ENCODE results near the gene VAMP2.

DNA sequence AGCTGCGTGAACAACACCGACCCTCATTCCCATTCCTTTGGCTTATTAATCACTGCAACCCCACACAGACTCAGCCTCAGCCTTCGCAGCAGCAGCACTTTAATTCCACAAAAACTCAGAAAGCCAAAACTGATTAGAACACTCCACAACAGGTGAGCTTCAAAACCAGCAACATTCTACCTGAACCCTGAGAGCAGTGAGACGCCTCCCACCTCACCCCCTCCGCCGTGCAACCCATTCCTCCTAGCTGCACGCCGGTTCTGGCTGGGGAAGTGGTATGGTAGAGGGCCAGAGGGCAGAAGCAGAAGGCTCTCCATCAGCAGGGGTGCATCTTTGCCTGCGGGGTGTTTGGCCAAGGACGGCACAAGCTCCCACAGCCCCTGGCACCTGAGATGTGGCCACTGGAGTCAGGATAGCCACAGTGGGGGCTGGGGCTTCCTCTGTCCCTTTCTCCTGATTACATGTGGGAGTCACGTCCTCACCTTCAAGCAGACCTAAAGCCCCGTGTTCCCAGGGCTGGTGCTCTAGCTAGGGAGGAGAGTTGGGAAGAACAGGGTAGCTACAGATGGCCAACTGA is 25.6 kb upstream of the VAMP2 start:
- TF ChIP-seq ESRRB (CRISPR knock-in tag; IDR thresholded peaks at IDR 0.05; ENCODE audit: borderline replicate concordance) (no peak), NFRKB (IDR thresholded peaks at IDR 0.05; ENCODE audit: low read depth) (no peak), TAF1 (IDR thresholded peaks at IDR 0.05; ENCODE audit: control insufficient read depth, extremely low read depth, insufficient read depth, low read length, severe bottlenecking) (no peak), SAFB (IDR thresholded peaks at IDR 0.05; ENCODE audit: borderline replicate concordance, low read depth, low read length) (no peak), POLR2B (IDR thresholded peaks at IDR 0.05; ENCODE audit: low read depth, partially characterized antibody) (no peak), ZNF589 (CRISPR knock-in tag; IDR thresholded peaks at IDR 0.05; ENCODE audit: low read depth) (no peak), SMARCA4 (IDR thresholded peaks at IDR 0.05) (no peak)
- TF ChIP-seq, protein P1, sequence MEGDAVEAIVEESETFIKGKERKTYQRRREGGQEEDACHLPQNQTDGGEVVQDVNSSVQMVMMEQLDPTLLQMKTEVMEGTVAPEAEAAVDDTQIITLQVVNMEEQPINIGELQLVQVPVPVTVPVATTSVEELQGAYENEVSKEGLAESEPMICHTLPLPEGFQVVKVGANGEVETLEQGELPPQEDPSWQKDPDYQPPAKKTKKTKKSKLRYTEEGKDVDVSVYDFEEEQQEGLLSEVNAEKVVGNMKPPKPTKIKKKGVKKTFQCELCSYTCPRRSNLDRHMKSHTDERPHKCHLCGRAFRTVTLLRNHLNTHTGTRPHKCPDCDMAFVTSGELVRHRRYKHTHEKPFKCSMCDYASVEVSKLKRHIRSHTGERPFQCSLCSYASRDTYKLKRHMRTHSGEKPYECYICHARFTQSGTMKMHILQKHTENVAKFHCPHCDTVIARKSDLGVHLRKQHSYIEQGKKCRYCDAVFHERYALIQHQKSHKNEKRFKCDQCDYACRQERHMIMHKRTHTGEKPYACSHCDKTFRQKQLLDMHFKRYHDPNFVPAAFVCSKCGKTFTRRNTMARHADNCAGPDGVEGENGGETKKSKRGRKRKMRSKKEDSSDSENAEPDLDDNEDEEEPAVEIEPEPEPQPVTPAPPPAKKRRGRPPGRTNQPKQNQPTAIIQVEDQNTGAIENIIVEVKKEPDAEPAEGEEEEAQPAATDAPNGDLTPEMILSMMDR (IDR thresholded peaks at IDR 0.05 in 2 of 3, conservative IDR thresholded peaks at IDR 0.05 in 1 of 3; ENCODE audit: insufficient read depth in 2 of 3, low read depth in 1 of 3, low read length in 3 of 3): no peak
- TF ChIP-seq, protein P2, sequence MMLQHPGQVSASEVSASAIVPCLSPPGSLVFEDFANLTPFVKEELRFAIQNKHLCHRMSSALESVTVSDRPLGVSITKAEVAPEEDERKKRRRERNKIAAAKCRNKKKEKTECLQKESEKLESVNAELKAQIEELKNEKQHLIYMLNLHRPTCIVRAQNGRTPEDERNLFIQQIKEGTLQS (IDR thresholded peaks at IDR 0.05): no peak
- TF ChIP-seq, protein P2 (CRISPR knock-in tag; conservative IDR thresholded peaks at IDR 0.05): no peak
